RWPE1 (cell line): Measurements from ENCODE around the gene CCRL2.
"Not testable (repeated sequence)": the region's sequence is repeated elsewhere in the genome, so short reads cannot be mapped to it uniquely, and the experiment has no call there.

ENCODE experiments used
- CTCF ChIA-PET: fragments of 350-600 bp; sonication (Branson Sonifier 250); formaldehyde crosslinking; extraction: SDS; loops from one replicate; lab custom pipeline; 2021; lab: Yijun Ruan, JAX
- POLR2A ChIA-PET: fragments of 400-600 bp; formaldehyde crosslinking; extraction: SDS; loops from one replicate; lab custom pipeline; 2020; ENCODE audit warnings: antibody characterized with exemption; ENCODE audit not compliant: low non-redundant PET; lab: Yijun Ruan, JAX
- DNase-seq: peaks from one replicate; pipeline ENCODE4 v3.0.0; 2012; ENCODE audit warnings: low spot score
- H3K27ac ChIP-seq: fragments of 450-650 bp; 2 replicates; pipeline ENCODE4 v1.5.1; 2017
- CTCF ChIP-seq: fragments of 450-650 bp; conservative IDR thresholded peaks from 2 replicates; pipeline ENCODE4 v1.5.1; 2017; ENCODE audit warnings: low read depth, mild to moderate bottlenecking

The CCRL2 gene

GRCh38 chr3:46389306-46389705 lies 17.8 kb upstream of the CCRL2 start:
- POLR2A ChIA-PET: no interaction called here
- TF ChIP-seq CTCF: no peak
- CTCF ChIA-PET: no interaction called here
- no peak overlapping the region for H3K27ac ChIP-seq
- no peak for DNase-seq

- H3K27ac ChIP-seq, DNase-seq, CTCF ChIA-PET, POLR2A ChIA-PET: not testable (repeated sequence)
These were observed 15.5 kb upstream of the CCRL2 start for GRCh38 chr3:46391526-46391925.

GRCh38 chr3:46393011-46393410 lies 14.0 kb upstream of the CCRL2 start:
- H3K27ac ChIP-seq: no peak overlapping the region
- no peak for DNase-seq
- POLR2A ChIA-PET: no interaction called here
- CTCF ChIA-PET: no interaction called here
- TF ChIP-seq CTCF: no peak

- TF ChIP-seq CTCF: no peak
- ChIA-PET POLR2A (no interaction called here), CTCF (no interaction called here)
- DNase-seq: no peak
- H3K27ac ChIP-seq: no peak overlapping the region
These were observed 13.3 kb upstream of the CCRL2 start for GRCh38 chr3:46393554-46394434.

- POLR2A ChIA-PET: no interaction called here
- no peak for TF ChIP-seq CTCF
- no peak overlapping the region for H3K27ac ChIP-seq
- CTCF ChIA-PET: no interaction called here
- DNase-seq: no peak
These were observed 11.8 kb upstream of the CCRL2 start for GRCh38 chr3:46395210-46395661.

- ChIA-PET CTCF (no interaction called here), POLR2A (no interaction called here)
- no peak for DNase-seq
- no peak for TF ChIP-seq CTCF
- H3K27ac ChIP-seq: no peak overlapping the region
These were observed 11.1 kb upstream of the CCRL2 start for GRCh38 chr3:46395766-46396530.
